BLaER1 treated with 17β-estradiol and CSF1 and Interleukin-3, amounts not matched to agents 10 nM and 100 nM (cell line): ENCODE data around the gene EDIL3.
"Not testable (repeated sequence)": the region's sequence is repeated elsewhere in the genome, so short reads cannot be mapped to it uniquely, and the experiment has no call there.

Experiments used
- H3K27ac ChIP-seq, 11 experiments: shearing (Covaris generic); formaldehyde crosslinking; 2 replicates each; pipeline ENCODE4 v1.8.1; 2022
- H3K27me3 ChIP-seq, 11 experiments: shearing (Covaris generic); formaldehyde crosslinking; 2 replicates each; pipeline ENCODE4 v1.8.1; 2022
- H3K36me3 ChIP-seq, 11 experiments: shearing (Covaris generic); formaldehyde crosslinking; 2 replicates each; pipeline ENCODE4 v1.8.1; 2022
- H3K4me1 ChIP-seq, 10 experiments: shearing (Covaris generic); formaldehyde crosslinking; 2 replicates each; pipeline ENCODE4 v1.8.1; 2022
- H3K4me2 ChIP-seq, 11 experiments: shearing (Covaris generic); formaldehyde crosslinking; 2 replicates each; pipeline ENCODE4 v1.8.1; 2022
- H3K4me3 ChIP-seq, 10 experiments: shearing (Covaris generic); formaldehyde crosslinking; 2 replicates each; pipeline ENCODE4 v1.8.1; 2022
- H3K9ac ChIP-seq, 11 experiments: shearing (Covaris generic); formaldehyde crosslinking; 2 replicates each; pipeline ENCODE4 v1.8.1; 2022
- H3K9me3 ChIP-seq, 11 experiments: shearing (Covaris generic); formaldehyde crosslinking; replicated peaks in 1 of 11; 2 replicates each; pipeline ENCODE4 v1.8.1; 2022
- H4K20me1 ChIP-seq, 11 experiments: shearing (Covaris generic); formaldehyde crosslinking; 2 replicates each; pipeline ENCODE4 v1.8.1; 2022
- Cebpa-rat ChIP-seq, 11 experiments: shearing (Covaris generic); IDR thresholded peaks; 2 replicates each; pipeline ENCODE4 v1.8.1; 2022

EDIL3 gene

DNA sequence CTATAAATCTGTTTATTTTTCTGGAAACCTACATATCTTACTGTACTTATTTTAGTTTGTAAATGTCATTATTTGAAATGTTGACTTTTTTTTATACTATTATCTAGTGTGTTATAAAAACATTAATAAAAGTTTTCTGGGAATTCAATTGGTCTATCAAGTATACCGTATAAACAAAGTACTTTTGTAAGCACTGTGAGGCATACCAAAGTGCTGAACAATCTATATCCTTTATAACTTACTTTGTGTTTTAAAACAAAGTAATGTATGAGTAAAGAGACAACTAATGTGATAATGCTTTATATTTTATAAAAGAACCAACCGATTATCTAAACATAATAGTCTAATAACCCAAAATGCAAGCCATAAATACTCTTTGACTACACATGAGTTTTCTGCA, 23.1 kb downstream of the EDIL3 start:
- H3K27me3 ChIP-seq, result no peaks in the 10 kb centered on the region
- H3K9me3 ChIP-seq, result no peaks in the 10 kb centered on the region
- no peak overlapping the region for H3K27ac ChIP-seq
- no peaks in the 10 kb centered on the region for H4K20me1 ChIP-seq
- no peak overlapping the region for H3K9ac ChIP-seq
- H3K36me3 ChIP-seq, result no peaks in the 10 kb centered on the region
- no peak overlapping the region for H3K4me2 ChIP-seq
- TF ChIP-seq Cebpa-rat (IDR thresholded peaks at IDR 0.05), result no peak
- no peaks in the 10 kb centered on the region for H3K4me1 ChIP-seq
- no peak overlapping the region for H3K4me3 ChIP-seq

DNA sequence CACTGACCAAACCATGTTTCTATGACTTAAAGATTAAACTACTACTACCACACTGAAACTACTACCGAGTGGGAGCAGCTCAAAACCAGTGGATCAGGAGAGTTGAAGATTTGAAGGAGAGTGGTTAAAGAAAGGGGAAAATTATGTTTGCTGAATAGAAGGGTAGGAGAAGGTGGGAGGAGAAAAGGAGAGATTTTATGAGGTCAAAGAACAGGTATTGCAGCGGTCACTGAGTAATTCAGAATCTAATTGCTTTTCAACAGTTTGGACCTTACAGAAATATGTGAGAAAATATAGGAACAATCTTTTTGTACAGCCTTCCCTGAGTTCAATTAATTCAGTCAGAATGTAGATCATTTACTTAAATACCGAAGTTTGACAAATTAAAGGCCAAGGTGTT, 24.6 kb downstream of the EDIL3 start:
- no peaks in the 10 kb centered on the region for H3K36me3 ChIP-seq
- no peak overlapping the region for H3K4me2 ChIP-seq
- H3K9ac ChIP-seq, result no peak overlapping the region
- H3K27ac ChIP-seq, result no peak overlapping the region
- no peaks in the 10 kb centered on the region for H4K20me1 ChIP-seq
- H3K9me3 ChIP-seq, result no peaks in the 10 kb centered on the region
- H3K27me3 ChIP-seq, result no peaks in the 10 kb centered on the region
- H3K4me3 ChIP-seq, result no peak overlapping the region
- no peaks in the 10 kb centered on the region for H3K4me1 ChIP-seq
- no peak for TF ChIP-seq Cebpa-rat (IDR thresholded peaks at IDR 0.05)

GRCh38 chr5:84354101-84354500, 30.6 kb downstream of the EDIL3 start:
- Histone ChIP-seq H3K27me3 (no peaks in the 10 kb centered on the region), H3K4me2 (no peak overlapping the region), H3K4me1 (no peaks in the 10 kb centered on the region), H3K9ac (no peak overlapping the region), H3K4me3 (no peak overlapping the region), H3K9me3 (no peaks in the 10 kb centered on the region), H3K36me3 (no peaks in the 10 kb centered on the region), H3K27ac (no peak overlapping the region), H4K20me1 (no peaks in the 10 kb centered on the region)
- TF ChIP-seq Cebpa-rat (IDR thresholded peaks at IDR 0.05), result no peak

GRCh38 chr5:84344788-84345187, 39.9 kb downstream of the EDIL3 start:
- H3K27ac ChIP-seq, result no peak overlapping the region
- no peaks in the 10 kb centered on the region for H3K27me3 ChIP-seq
- H3K36me3 ChIP-seq, result no peaks in the 10 kb centered on the region
- H3K4me2 ChIP-seq, result no peak overlapping the region
- H3K9me3 ChIP-seq, result no peaks in the 10 kb centered on the region
- no peaks in the 10 kb centered on the region for H4K20me1 ChIP-seq
- no peak for TF ChIP-seq Cebpa-rat (IDR thresholded peaks at IDR 0.05)
- H3K4me3 ChIP-seq, result no peak overlapping the region
- no peaks in the 10 kb centered on the region for H3K4me1 ChIP-seq
- H3K9ac ChIP-seq, result no peak overlapping the region

DNA sequence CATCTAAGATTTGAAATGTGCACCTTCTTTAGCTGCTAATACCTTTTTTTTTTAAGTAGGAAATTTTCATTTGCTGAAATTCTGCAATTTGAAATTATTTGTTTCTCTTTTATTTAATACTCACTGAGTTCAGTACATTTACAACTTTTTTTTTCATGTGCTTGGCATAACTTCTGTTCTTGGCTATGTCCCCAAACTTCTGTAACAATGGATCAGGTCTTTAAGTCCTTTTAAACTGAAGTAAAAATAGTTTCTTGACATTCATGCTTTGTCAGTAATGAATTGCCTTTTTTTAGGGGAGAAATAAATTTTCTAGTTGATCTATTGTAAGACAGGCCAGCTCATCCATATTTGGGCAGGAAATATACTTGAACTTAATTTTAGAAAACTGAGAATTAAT, 41.5 kb downstream of the EDIL3 start:
- Histone ChIP-seq H3K27ac (no peak overlapping the region), H3K4me1 (no peaks in the 10 kb centered on the region), H3K4me3 (no peak overlapping the region), H3K36me3 (no peaks in the 10 kb centered on the region), H3K9ac (no peak overlapping the region), H3K4me2 (no peak overlapping the region), H3K9me3 (no peaks in the 10 kb centered on the region), H4K20me1 (no peaks in the 10 kb centered on the region), H3K27me3 (no peaks in the 10 kb centered on the region)
- no peak for TF ChIP-seq Cebpa-rat (IDR thresholded peaks at IDR 0.05)

DNA sequence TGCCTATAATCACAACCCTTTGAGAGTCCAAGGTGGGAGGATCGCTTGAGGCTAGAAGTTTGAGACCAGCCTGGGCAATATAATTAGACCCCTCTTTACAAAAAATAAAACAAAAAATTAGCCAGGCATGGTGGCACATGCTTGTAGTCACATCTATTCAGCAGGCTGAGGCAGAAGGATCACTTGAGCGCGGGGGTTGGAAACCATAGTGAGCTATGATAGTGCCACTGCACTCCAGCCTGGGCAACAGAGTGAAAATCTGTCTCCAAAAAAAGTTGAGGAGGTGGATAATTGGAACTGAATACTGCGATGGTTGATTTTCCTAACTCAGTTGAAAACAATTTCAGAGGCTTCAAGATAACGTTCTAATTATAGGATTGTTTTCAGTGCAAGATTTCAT, 52.6 kb downstream of the EDIL3 start:
- no peaks in the 10 kb centered on the region for H3K9me3 ChIP-seq
- H3K4me3 ChIP-seq, result no peak overlapping the region
- H3K4me1 ChIP-seq, result no peaks in the 10 kb centered on the region
- H3K36me3 ChIP-seq, result no peaks in the 10 kb centered on the region
- H3K27me3 ChIP-seq, result no peaks in the 10 kb centered on the region
- no peak overlapping the region for H3K9ac ChIP-seq
- H3K4me2 ChIP-seq, result no peak overlapping the region
- H4K20me1 ChIP-seq, result no peaks in the 10 kb centered on the region
- no peak overlapping the region for H3K27ac ChIP-seq
- TF ChIP-seq Cebpa-rat (IDR thresholded peaks at IDR 0.05), result no peak

DNA sequence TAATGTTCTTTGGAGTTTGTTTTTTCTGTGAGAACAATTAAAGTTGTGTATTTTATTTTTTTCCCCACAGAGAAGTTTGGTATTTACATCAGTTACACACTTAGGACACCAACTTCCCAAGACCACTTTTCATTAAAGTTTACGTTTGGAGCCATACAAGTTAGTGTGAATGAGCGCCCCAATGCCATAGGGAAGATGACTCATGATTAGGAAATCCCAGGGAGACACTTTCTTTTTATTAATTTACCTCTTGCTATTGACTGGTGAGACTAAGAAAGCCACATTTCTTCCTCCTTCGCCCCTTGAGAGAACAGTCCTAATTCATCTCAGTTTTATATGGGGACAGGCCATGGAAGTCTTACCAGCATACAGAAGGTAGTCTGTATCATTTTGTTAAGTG, 57.1 kb downstream of the EDIL3 start:
- Histone ChIP-seq H3K4me2 (no peak overlapping the region), H3K27ac (no peak overlapping the region), H3K36me3 (no peaks in the 10 kb centered on the region), H4K20me1 (no peaks in the 10 kb centered on the region), H3K9ac (no peak overlapping the region), H3K27me3 (no peaks in the 10 kb centered on the region), H3K4me3 (no peak overlapping the region), H3K4me1 (no peaks in the 10 kb centered on the region), H3K9me3 (peaks cover 0 to 7% (median 0%) of the 10 kb centered on the region in 11 experiments; a peak in 5 of 22 replicates)
- no peak for TF ChIP-seq Cebpa-rat (IDR thresholded peaks at IDR 0.05)

DNA sequence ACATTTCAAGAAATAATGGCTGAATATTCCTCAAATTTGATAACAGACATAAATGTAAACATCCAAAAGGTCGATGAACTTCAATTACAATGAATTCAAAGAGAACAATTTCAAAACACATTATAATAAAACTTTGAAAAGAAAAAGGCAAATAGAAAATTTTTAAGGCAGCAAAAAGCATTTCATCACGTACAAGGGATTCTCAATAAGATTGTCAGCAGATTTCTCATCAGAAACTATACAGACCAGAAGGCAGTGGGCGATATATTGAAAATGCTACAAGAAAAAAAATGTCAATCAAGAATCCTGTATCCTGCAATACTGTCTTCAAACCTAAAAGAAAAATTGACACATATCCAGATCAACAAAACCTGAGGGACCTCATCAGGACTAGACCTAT, 62.0 kb downstream of the EDIL3 start:
- Histone ChIP-seq H4K20me1 (no peaks in the 10 kb centered on the region), H3K9ac (no peak overlapping the region), H3K4me1 (no peaks in the 10 kb centered on the region), H3K27ac (no peak overlapping the region), H3K36me3 (no peaks in the 10 kb centered on the region), H3K4me3 (no peak overlapping the region), H3K9me3 (peaks cover 0 to 22% (median 6%) of the 10 kb centered on the region in 11 experiments; a peak in 10 of 22 replicates), H3K4me2 (no peak overlapping the region), H3K27me3 (no peaks in the 10 kb centered on the region)
- no peak for TF ChIP-seq Cebpa-rat (IDR thresholded peaks at IDR 0.05)

- H4K20me1 ChIP-seq, result not testable (repeated sequence)
These were observed 66.9 kb downstream of the EDIL3 start for GRCh38 chr5:84317826-84318225.

DNA sequence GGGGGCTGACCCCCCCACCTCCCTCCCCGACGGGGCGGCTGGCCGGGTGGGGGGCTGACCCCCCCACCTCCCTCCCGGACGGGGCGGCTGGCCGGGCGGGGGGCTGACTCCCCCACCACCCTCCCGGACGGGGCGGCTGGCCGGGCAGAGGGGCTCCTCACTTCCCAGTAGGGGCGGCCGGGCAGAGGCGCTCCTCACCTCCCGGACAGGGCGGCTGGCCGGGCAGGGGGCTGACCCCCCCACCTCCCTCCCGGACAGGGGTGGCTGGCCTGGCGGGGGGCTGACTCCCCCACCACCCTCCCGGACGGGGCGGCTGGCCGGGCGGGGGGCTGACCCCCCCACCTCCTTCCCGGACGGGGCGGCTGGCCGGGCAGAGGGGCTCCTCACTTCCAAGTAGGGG, 72.4 kb downstream of the EDIL3 start:
- not testable (repeated sequence) for H3K4me2 ChIP-seq, H3K27me3 ChIP-seq, H3K4me3 ChIP-seq, H3K9me3 ChIP-seq, H3K27ac ChIP-seq, H4K20me1 ChIP-seq, H3K4me1 ChIP-seq, H3K9ac ChIP-seq, H3K36me3 ChIP-seq

More at GRCh38 chr5:84317826-84318225, 66.9 kb downstream of the EDIL3 start:
- not testable (repeated sequence) for H3K4me3 ChIP-seq, H3K27ac ChIP-seq, H3K9ac ChIP-seq, H3K36me3 ChIP-seq, H3K27me3 ChIP-seq, H3K4me2 ChIP-seq, H3K4me1 ChIP-seq
- peaks cover 0 to 17% (median 6%) of the 10 kb centered on the region in 11 experiments; a peak in 10 of 22 replicates for H3K9me3 ChIP-seq

DNA sequence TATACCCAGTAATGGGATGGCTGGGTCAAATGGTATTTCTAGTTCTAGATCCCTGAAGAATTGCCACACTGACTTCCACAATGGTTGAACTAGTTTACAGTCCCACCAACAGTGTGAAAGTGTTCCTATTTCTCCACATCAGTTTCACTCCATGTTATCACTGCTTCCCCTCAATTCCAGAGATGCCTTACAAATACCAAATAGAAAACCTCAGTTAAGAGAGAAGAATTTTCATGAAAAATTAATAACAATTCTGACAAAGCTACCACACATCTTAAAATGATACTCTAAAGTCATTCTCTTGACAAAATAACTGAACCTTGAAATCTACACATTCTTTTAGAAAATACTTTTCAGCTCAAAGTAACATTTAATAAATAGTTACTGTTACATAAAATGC, 74.8 kb downstream of the EDIL3 start:
- not testable (repeated sequence) for H3K4me3 ChIP-seq, H3K9me3 ChIP-seq, H3K9ac ChIP-seq, H3K36me3 ChIP-seq, H4K20me1 ChIP-seq, H3K4me1 ChIP-seq, H3K4me2 ChIP-seq, H3K27me3 ChIP-seq, H3K27ac ChIP-seq
